ENCODE results near the gene RGS21. TPM values are rescaled to one million over a fixed set of nuclear protein-coding genes. Genes with fewer than 3 reads are reported as not detected.

Gene RGS21
- total and polyA plus RNA-seq, 2 of the 4 experiments (the other 2 are of a cell fraction): not detected

- no TSS peak for BruUV-seq (replicated peaks)
- dilution Hi-C loops (cut with HindIII; ENCODE audit: low sequenced_read_pairs, unreplicated experiment): no loop called here
- POLR2A ChIA-PET (ENCODE audit: unreplicated experiment): no interaction called here
These were observed 34.8 kb downstream of the RGS21 start for GRCh38 chr1:192351550-192351949.

More at GRCh38 chr1:192351550-192351949, 34.8 kb downstream of the RGS21 start:
- no peak overlapping the region for H3K23ac ChIP-seq (ENCODE audit: low read depth, low read length)
- no peak overlapping the region for H2BK120ac ChIP-seq (ENCODE audit: low read depth, low read length)
- ATAC-seq (ENCODE audit: low read depth): no peak
- intact Hi-C loops (cut with micrococcal nuclease): no loop called here
- no peak overlapping the region for H3K4ac ChIP-seq (ENCODE audit: low read depth, low read length)
- H4K5ac ChIP-seq (ENCODE audit: low read depth, low read length): no peak overlapping the region
- H3K9ac ChIP-seq (ENCODE audit: low read depth, low read length): no peak overlapping the region
- no peaks in the 10 kb centered on the region for H3K4me1 ChIP-seq (ENCODE audit: control insufficient read depth, insufficient read depth, low read length)
- no peak overlapping the region for H3K18ac ChIP-seq (ENCODE audit: low read depth, low read length)
- no peaks in the 10 kb centered on the region for H3K9me3 ChIP-seq (ENCODE audit: control insufficient read depth, insufficient read depth, low read length)
- H3K9me1 ChIP-seq (ENCODE audit: insufficient read depth, low read length): no peaks in the 10 kb centered on the region
- H3K4me3 ChIP-seq (ENCODE audit: insufficient read depth, low read depth, low read length): no peak overlapping the region
- no peaks in the 10 kb centered on the region for H4K20me1 ChIP-seq (ENCODE audit: insufficient read depth, low read length)
- no peak for DNase-seq
- H2AK9ac ChIP-seq (replicated peaks; ENCODE audit: low read depth, low read length, poor library complexity): no peak overlapping the region
- H2AK5ac ChIP-seq (ENCODE audit: low read depth, low read length): no peak overlapping the region
- H3K27ac ChIP-seq (ENCODE audit: insufficient read depth, low read length): no peak overlapping the region
- no peaks in the 10 kb centered on the region for H3K36me3 ChIP-seq (ENCODE audit: control insufficient read depth, insufficient read depth, low read length)
- in situ Hi-C loops (cut with MboI; ENCODE audit: low sequenced_read_pairs): no loop called here
- CTCF ChIA-PET: no interaction called here
- no peak overlapping the region for H3K14ac ChIP-seq (replicated peaks; ENCODE audit: low read depth, low read length)
- H4K8ac ChIP-seq (ENCODE audit: low read depth in 2 of 2, low read length in 2 of 2): no peak overlapping the region
- no peak overlapping the region for H2BK20ac ChIP-seq (ENCODE audit: low read depth, low read length)
- no peak overlapping the region for H4K91ac ChIP-seq (ENCODE audit: insufficient read depth, low read depth, low read length)
- TF ChIP-seq MAFK (IDR thresholded peaks at IDR 0.05; ENCODE audit: low read depth, low read length): no peak
- TF ChIP-seq BHLHE40 (IDR thresholded peaks at IDR 0.05; ENCODE audit: low read depth, low read length): no peak
- no peak for TF ChIP-seq SMC3 (IDR thresholded peaks at IDR 0.05; ENCODE audit: low read depth, low read length)
- no peak for TF ChIP-seq ELK1 (IDR thresholded peaks at IDR 0.05; ENCODE audit: borderline replicate concordance, low read depth, low read length)
- no peak for TF ChIP-seq POLR2A (IDR thresholded peaks at IDR 0.05; ENCODE audit: low read depth, low read length)
- no peak for TF ChIP-seq CTCF (conservative IDR thresholded peaks at IDR 0.05; ENCODE audit: low read depth, low read length)
- no peak for TF ChIP-seq RAD21 (IDR thresholded peaks at IDR 0.05; ENCODE audit: low read length)
- no peak for TF ChIP-seq RCOR1 (IDR thresholded peaks at IDR 0.05; ENCODE audit: insufficient replicate concordance, low read length)
- no peak for TF ChIP-seq MAZ (IDR thresholded peaks at IDR 0.05; ENCODE audit: borderline replicate concordance, low read depth, low read length)
- TF ChIP-seq USF2 (IDR thresholded peaks at IDR 0.05; ENCODE audit: low read depth, low read length): no peak
- TF ChIP-seq CHD1 (IDR thresholded peaks at IDR 0.05; ENCODE audit: low read depth, low read length): no peak
- no peak for TF ChIP-seq NFE2L2 (IDR thresholded peaks at IDR 0.05; ENCODE audit: low read depth, low read length)
- H3K79me1 ChIP-seq (ENCODE audit: low read depth in 1 of 2, low read length in 2 of 2): no peaks in the 10 kb centered on the region
- H2AFZ ChIP-seq (replicated peaks; ENCODE audit: low read length, poor library complexity): no peak overlapping the region
- no peak overlapping the region for H3K4me2 ChIP-seq (ENCODE audit: low read depth, low read length)
- H3K56ac ChIP-seq (ENCODE audit: extremely low read depth, insufficient read depth, low read length): no peak overlapping the region
- no peaks in the 10 kb centered on the region for H3K27me3 ChIP-seq (ENCODE audit: control insufficient read depth, insufficient read depth, low read length)
- H2BK15ac ChIP-seq (ENCODE audit: low read depth, low read length): no peak overlapping the region
- H2BK5ac ChIP-seq (ENCODE audit: low read depth, low read length, poor library complexity, severe bottlenecking): no peak overlapping the region

Measured in IMR-90 (cell line).